MV-4-11 (cell line): ENCODE measurements around the gene AP1AR.
A peak's percentile ranks its signal among the peaks of the same experiment; 100 is the strongest.
"Not testable (repeated sequence)": the region's sequence is repeated elsewhere in the genome, so short reads cannot be mapped to it uniquely, and the experiment has no call there.

Experiments used
- DNase-seq: peaks from one replicate; lab custom pipeline; 2025; lab: John Stamatoyannopoulos, UW

AP1AR gene

DNA sequence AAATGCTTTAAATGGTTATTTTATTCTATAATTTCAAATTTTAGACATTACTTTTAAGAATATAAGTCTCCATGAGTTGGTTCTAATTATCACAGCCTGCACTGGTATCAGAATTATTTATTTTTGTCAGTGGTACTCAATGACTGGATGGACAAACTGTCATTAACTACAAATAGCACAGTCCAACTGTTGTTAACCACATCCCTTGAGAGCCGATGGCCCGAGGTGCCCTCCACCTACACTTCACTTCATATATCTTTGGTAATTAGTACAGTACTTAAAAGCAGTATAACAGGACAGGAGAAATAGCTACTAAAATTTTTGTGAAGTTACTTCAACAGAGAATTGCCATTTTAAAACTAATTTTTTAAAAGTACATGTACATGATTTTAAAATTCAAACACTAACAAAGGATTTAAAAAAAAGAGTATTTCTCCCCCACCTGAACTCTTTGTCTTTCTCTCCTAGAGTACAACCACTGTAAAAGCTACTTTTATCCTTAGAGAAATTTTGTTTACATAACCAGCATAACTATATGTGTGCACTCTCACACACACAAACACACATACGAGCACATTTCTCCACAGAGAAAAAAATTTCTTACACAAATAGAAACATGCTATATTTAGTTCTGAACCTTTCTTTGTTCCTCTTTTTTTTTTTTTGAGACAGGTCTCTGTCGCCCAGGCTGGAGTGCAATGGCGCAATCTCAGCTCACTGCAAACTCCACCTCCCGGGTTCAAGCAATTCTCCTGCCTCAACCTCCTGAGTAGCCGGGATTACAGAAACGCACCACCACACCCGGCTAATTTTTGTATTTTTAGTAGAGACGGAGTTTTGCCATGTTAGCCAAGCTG is 47.7 kb downstream of the AP1AR start:
- peak; percentile 91 for DNase-seq

DNA sequence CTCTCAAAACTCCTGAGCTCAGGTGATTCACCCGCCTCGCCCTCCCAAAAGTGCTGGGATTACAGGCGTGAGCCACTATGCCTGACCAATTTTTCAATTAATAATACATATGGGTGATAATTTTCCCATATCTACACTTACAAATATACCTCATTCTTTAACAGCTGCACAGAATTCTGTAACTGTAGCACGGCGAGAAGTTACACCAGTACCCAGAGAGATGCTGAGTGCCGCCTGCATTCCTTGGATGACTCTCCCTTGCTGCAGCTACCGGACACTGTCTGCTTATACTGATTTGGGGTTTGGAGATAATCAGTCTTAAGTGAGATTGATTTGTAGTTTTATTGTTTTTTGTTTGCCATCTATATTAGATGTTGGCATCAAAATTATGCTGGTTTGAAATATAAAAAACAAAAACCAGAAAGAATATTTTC is 48.3 kb downstream of the AP1AR start:
- DNase-seq, result no peak

DNA sequence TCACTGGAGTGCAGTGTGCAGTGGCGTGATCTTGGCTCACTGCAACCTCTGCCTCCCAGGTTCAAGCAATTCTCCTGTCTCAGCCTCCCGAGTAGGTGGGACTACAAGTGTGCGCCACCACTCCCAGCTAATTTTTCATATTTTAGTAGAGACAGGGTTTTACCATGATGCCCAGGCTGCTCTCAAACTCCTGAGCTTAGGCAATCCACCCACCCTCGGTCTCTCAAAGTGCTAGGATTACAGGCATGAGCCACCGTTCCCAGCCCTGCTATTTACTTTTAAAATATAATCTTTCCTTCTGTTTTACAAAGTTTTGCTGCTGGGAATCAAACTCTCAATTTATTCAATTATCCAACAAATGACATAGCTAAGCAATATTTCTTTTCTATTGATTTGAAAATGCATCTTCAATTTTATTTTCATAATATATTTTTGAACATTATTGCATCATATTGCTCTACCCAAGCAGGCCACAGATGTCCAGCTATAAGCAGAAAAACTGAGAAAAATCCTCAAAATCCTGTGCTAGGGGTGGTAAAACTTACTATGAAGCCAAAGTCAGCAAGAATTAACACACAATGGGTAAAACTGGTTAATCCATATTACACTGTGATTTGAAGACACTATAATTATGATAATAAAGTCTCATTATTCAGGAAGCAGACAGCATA is 48.9 kb downstream of the AP1AR start:
- peak; percentile 21 for DNase-seq

DNA sequence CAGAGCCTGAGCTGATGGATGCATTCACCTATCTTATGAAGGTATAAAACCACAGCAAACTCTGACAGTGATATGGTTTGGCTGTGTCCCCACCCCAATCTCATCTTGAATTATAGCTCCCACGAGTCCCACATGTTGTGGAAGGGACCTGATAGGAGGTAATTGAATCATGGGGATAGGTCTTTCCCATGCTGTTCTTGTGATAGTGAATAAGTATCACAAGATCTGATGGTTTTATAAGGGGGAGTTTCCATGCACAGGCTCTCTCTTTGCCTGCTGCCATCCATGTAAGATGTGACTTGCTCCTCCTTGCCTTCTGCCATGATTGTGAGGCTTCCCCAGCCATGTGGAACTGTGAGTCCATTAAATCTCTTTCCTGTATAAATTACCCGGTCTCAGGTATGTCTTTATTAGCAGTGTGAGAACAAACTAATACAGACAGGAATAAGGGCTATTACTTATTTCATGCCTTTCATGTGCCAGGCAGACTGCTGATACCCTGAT is 50.4 kb downstream of the AP1AR start:
- not testable (repeated sequence) for DNase-seq

DNA sequence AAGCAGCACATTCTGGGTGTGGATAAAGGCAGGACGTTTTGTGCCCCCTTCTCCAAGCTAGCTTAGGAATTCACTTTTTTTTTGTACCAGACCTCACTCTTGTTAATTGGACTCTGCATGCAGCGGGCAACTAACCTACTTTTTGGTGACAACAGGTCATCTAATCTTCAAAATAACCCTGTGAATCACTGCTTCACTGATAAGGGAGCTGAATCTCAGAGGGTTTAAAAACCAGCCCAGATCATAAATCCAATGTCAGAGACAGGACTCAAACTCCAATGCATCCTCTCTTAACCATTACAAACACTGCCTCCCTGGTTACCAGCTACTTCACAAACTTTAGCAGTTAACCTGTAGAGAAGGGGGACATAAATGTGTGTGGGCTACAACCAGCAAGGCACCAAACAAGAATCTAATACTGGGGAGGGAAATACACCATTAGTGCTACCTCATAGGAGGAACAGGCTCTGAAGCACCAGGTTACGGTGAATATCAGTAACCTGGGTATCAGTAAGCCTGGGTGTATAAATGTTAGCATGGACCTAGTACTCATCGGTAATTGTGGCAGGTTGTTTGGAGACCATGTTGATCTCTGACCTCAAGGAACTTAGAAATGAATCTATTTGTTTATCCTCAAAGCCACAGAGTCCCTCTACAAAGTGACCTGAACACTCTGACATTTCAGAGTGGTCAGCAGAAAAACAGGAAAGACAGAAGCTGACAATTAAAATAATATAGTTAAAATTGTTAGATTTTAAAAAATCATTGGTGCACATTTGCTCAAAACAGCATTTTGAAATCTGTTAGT is 51.5 kb downstream of the AP1AR start:
- no peak for DNase-seq

DNA sequence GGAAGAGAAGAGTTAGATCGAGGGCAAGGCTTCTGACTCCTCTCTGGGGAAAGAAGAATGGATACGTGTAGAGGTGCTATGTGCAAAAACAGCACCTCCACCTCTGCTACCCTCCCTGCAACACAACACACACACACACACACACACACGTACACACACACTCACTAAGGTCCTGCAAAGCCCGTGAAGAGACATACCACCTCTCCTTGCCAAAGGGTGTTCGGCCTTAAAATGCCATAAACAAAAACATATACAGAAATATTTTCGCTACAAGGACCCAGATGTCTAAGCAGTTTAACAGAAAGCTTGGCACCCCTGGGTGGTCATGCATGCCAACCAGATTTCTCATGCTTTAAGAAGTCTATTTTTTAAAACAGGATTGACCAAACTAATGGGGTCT is 52.6 kb downstream of the AP1AR start:
- DNase-seq, result no peak

DNA sequence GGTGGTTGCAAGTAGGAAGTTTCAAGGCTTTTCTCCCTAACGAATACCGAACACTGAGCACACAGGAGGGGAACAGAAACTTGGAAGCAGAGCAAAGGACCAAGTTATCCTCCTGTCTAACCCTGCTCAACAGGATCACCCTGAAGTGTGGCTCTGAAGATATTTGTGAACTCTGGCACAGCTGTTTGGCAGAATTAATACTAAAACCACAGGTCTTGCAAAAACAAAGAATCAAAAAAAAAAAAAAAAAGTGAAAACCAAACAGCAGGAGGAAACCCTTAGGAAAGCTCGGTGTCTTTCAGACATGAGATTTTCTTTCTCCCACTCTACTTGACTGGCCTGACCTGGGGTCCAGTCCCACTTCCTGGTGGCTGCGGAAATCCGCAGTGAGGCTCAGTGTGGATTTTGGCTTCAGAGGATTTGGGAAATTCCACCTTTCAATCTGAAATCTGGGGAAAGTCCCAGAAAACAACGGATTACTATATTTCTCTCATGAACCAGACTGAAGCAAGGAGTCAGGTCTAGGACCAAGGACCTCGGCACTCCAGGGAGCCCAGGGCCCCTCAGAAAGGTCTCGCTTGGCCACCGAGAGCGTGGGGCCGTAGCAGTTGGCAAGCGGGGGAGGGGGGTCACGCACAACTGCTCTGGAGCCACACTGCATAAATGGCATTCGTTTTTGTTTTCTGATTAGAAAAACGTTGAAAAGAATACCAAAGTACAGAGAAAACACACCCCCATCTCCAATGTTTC is 53.2 kb downstream of the AP1AR start:
- DNase-seq, result peak; percentile 86

DNA sequence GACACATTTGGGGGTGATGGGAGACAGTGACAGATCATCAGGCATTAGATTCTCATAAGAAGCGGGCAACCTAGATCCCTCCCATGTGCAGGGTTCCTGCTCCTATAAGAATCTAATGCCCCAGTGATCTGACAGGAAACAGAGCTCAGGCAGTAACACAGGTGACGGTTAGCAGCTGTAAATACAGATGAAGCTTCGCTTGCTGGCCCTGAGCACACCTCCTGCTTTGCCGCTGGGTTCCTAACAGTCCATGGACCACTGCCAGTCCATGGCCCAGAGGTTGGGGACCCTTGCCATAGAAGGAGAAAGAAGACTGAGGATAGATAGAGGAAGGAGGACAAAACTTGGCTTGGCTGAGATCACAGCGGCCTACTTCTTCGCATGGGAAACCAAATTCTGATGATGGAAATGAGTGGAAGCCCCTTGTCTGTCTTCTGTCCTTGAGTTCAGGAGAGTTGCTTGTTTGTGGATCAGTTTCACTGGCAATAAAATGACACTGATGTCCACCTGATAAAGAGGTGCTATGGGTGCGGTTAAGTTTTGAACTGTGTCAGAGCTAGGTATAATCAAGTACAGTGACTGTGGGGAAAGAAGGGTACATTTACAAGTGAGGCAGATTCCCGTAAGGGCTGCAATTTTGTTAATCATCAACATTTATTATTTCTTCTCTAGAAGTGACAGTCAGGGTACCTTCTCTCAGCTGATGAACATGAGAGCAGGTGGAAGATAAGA is 55.8 kb downstream of the AP1AR start:
- no peak for DNase-seq

DNA sequence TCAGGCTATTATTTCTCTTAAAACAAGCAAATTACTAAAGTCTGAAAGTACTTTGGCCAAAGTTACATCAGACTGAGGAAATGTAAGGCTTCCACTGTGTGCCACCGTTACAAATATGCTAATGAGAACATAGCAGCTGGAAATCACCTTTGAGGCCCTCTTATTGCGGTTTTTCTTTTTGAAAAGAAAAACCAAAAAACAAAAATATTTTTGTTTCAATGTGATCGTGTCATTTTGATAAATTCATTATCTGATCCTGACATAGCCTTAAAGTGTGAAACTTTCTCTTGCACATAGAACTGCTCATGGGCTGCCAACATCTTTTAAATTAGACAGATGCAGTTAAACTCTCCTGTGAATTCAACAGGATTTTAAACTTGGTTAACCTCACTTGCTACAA is 56.9 kb downstream of the AP1AR start:
- no peak for DNase-seq

DNA sequence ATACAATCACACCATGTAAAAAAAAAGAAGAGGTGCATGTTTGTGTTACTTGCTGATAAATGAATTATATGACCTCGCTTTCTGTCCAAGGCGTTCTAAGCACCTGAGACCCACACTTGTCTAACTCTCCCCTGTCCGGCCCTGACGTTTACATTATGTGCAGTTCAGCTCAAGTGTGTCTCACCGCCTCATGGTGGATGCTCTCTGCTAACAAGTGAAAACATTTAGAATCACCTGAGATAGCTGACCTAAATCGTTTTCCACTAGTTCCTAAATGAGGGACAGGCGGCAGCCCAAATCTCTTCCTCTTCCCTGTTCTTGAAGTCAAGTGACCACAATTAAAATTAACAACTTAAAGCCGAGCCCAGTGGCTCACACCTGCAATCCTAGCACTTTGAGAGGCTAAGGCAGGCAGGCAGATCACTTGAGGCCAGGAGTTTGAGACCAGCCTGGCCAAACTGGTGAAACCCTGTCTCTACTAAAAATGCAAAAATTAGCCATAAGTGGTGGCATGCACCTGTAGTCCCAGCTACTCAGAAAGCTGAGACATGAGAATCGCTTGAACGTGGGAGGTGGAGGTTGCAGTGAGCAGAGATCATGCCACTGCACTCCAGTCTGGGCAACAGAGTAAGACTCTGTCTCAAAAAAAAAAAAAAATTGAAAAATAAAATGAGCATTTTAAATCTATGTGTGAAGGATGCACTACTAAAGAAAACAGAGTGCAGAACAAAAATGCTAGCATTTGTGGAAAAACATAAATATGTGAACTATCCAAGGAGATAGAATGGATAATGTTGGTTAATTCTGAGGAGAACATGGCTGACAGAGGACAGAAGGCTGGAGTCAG is 58.0 kb downstream of the AP1AR start:
- DNase-seq, result no peak

DNA sequence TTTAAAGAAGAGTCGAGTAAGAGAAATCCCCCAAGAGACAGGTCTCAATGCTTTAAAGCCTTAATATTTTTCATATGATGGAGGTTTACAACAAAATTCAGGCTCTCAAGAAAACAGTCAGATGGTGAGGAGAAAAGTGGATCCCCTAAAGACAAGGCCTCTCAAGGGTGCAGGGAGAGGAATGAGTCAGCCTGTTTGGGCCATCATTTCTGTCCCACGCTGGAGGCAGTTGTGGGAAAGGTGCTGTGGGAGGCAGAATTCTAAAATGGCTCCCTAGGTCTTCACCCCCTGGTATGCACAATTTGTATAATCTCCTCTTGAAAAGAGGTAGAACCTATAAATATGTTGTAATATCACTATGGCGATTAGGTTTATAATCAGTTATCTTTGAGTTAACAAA is 58.8 kb downstream of the AP1AR start:
- DNase-seq, result no peak

DNA sequence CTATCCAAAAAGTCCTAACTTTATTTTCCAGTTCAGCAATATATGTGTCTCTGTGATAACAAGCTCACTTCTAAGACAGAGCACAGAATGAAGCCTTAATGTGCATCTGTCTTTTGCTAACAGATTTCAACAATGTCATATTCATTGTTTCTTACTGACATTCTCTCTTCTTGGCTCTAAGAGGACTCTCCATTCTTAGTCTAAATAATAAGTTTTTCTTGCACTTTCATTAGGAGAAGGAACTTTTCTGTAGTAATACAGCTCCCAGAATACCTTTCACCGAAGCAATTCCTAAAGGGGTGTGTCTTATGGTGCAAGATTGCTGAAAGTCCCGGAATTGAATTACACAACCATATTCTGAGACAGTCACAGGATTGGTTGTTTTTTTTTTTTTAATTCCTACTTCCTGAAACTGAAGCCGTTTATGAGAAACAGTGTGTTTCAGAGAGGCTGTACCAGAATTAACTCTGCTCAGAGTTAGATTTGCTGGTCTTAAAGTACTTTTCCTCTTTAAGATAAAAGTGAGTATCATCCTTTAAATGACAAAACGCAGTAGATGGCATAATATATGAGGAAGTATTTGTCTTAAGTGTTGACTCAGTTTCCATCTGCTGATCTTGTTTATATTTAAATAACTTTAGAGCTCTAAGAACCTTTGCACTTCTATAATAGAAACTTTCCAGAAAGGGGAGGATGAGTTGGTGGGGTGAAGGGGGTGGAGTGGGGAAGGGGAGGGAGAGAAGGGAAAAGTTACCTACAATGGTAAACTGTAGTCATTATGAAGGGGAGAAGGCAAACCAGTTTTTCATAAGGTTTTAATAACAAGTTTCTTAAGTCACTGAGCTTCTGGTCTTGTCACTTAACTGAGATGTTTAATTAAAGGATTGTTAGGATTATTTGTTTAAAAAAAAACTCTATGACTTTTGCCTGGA is 65.6 kb downstream of the AP1AR start, which contains the start of gene ALPK1:
TSS of gene ALPK1 (plus strand) at position 421 of the 932 bp plus-strand sequence.
- DNase-seq, result peak; percentile 97

DNA sequence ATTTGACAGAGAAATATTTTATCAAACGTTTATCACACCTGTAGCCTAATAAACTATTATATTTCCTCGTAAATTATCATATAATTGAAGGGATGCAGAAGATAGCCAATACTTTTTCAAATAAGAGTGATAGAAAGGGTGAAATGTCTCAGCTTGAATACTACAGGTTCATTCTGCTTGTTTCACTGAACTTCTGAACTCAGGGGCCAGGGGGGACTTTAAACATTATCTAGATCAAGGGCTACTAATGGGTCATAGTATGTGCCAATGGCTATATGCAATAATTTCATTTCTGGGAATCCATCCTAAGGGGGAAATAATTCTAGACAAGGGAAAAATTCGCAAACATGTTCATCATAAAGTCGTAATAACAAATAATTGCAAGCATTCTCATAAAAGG is 68.1 kb downstream of the AP1AR start:
- no peak for DNase-seq

DNA sequence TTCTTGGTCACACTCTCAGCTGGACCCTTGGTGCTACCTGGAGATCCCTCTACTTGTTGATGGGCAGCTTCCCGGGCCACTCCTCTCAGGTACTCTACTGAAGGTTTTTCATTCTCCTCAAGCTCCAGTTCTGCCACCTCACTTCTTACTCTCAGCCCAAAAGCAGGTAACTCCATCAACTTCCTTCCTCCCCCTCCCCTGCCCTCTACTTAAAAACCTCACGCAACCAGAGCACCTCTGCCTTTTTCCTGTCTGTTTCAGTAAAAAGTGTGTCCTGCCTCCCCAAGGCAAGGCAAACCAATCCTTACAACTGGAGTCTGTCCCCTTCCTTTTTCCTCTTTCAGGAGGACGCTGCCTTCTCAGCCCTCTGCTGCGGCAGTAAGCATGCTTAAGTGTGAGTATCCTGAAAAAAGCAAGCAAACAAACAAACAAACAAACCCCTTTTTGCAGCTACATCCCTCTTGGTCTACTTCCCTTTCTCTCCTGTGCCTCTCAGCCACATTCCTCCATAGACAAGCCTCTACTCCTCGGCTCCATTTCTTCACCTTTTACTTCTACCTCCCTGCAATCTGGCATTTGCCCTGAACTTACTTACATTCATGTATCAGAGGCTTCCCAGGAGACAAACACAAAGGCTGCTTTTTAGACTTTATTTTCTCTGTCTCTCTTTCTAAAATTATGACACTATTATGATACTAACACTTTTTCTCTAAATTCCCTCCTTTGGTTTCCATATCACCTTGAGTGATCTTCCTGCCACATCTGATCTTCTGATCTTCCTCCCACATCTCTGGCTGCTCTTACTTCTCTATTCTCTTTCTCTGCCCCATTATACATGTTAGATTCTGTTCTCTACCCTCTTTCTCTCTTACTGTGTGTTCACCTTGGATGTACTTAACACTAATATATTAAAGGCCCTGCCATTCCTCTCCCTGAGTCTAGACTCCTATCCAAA is 71.0 kb downstream of the AP1AR start:
- no peak for DNase-seq

DNA sequence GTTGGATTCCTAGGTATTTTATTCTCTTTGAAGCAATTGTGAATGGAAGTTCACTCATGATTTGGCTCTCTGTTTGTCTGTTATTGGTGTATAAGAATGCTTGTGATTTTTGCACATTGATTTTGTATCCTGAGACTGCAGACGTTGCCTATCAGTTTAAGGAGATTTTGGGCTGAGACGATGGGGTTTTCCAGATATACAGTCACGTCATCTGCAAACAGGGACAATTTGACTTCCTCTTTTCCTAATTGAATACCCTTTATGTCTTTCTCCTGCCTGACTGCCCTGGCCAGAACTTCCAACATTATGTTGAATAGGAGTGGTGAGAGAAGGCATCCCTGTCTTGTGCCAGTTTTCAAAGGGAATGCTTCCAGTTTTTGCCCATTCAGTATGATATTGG is 73.9 kb downstream of the AP1AR start:
- DNase-seq, result not testable (repeated sequence)

DNA sequence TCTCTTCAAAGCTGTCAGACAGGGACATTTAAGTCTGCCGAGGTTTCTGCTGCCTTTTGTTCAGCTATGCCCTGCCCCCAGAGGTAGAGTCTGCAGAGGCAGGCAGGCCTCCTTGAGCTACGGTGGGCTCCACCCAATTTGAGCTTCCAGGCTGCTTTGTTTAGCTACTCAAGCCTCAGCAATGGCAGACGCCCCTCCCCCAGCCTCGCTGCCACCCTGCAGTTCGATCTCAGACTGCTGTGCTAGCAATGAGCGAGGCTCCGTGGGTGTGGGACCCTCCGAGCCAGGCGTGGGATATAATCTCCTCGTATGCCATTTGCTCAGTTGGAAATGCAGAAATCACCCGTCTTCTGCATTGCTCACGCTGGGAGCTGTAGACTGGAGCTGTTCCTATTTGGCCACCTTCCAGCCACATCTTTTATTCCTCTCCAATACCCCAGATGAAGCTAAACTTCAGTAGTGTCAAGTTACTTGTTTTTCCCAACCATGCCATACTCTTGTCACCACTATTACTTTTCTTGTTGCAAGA is 77.7 kb downstream of the AP1AR start:
- DNase-seq, result not testable (repeated sequence)

DNA sequence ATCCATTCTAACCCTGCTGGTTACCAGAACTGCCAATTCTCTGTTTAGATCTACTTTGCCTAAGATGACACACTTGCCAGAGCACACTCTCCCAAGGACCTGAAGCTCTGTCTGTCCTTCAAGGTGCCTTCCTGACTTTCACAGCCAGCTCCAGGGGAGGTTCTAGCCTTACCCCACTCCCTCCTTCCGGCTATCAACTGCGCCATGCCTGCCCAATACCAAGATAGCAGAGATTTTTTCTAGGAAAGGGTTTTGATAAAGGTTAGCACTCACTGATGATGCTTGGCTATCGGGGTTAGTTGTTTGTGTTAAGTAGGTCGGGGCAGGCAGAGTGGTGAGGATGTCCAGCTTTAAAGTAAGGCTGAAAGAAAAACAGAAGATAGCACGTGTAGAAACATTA is 79.9 kb downstream of the AP1AR start:
- DNase-seq, result no peak
